ENCODE measurements around the gene TLCD5. TPM values are rescaled to one million over a fixed set of nuclear protein-coding genes. Genes with fewer than 3 reads are reported as not detected.
A peak's percentile ranks its signal among the peaks of the same experiment; 100 is the strongest.

The TLCD5 gene
- total and polyA plus RNA-seq, 2 donors (not counting 1 experiment from before 2014, with no cell fraction given): 13.2 to 17.0 TPM

DNA sequence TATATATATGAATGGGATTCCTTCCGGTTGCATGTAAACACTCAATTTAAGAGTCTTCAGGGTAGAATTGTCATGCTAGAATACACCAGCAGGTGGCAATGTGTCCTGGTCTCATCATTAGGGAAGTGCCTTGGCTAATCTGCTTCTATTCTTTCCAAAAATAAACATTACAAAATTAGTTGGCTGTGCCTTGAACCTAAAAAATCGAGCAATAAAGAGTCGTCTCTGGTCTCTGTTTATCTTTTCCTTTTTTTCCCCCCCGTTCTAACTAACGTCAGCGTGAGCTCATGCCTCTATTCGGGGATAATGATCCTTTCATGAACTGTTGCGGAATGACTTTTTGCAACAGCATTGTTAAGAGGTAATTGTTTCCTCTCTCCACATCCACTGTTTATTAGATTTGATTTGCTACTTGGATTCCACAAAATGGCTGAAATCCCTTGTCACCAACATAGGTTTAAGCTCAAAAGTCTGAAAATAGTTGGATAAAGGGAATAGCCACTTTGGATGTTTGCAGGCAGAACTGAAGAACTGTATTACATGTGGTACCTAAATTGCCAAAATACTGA, 9.9 kb downstream of the TLCD5 start:
- peak; percentile 87 to 98 for DNase-seq (ENCODE audit: low read depth in 2 of 2)
- Histone ChIP-seq H4K20me1 (ENCODE audit: control insufficient read depth, extremely low read depth, insufficient read depth, low read length) (peaks cover 4% of the 10 kb centered on the region), H3K9ac (ENCODE audit: insufficient read depth, low read length) (peak overlapping the region; percentile 96), H3K27me3 (ENCODE audit: control insufficient read depth, insufficient read depth, low read length) (no peaks in the 10 kb centered on the region), H3K27ac (ENCODE audit: insufficient read depth, low read length) (peak overlapping the region; percentile 95), H3K4me2 (ENCODE audit: extremely low read depth, insufficient read depth, low read length) (peak overlapping the region; percentile 81), H3K4me3 (replicated peaks in 1 of 4; ENCODE audit: control extremely low read depth in 1 of 4, insufficient read depth in 1 of 4, low read depth in 3 of 4, low read length in 4 of 4) (peak overlapping the region; percentile 58 to 79 (median 73)), H3K4me1 (ENCODE audit: control insufficient read depth, extremely low read depth, insufficient read depth, low read length) (peaks cover 20% of the 10 kb centered on the region), H3K9me3 (ENCODE audit: control insufficient read depth, insufficient read depth, low read depth, low read length) (no peaks in the 10 kb centered on the region), H3K36me3 (ENCODE audit: control insufficient read depth, insufficient read depth, low read length) (peaks cover 3% of the 10 kb centered on the region), H3K79me2 (ENCODE audit: control insufficient read depth, insufficient read depth, low read length) (peaks cover 34% of the 10 kb centered on the region), H2AFZ (ENCODE audit: low read length) (no peak overlapping the region)
- TF ChIP-seq EZH2 (IDR thresholded peaks at IDR 0.05; ENCODE audit: low read length, missing control alignments): no peak
- TF ChIP-seq CTCF (conservative IDR thresholded peaks at IDR 0.05 in 1 of 2, IDR thresholded peaks at IDR 0.05 in 1 of 2; ENCODE audit: low read depth in 1 of 2, low read length in 2 of 2): peak; percentile 63 to 73

DNA sequence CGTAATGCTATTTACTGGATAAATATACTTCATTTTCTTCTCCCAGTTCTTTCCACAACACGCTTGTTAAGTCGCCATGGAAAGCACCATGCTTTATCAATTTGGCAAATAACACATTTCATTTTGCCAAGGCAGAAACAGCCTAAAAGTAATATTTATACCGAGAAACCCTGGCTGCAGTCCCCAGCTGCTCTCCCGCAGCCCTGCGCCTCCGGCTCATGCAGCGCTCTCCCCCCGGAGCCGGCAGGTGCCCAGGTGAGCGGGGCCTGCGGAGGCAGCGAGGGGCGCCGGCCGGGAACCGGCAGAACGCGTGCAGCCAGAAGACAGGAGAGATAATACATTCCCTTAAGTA, 10.4 kb downstream of the TLCD5 start:
- H3K36me3 ChIP-seq (ENCODE audit: control insufficient read depth, insufficient read depth, low read length): no peaks in the 10 kb centered on the region
- DNase-seq (ENCODE audit: low read depth in 2 of 2): no peak
- peak overlapping the region; percentile 96 for H3K9ac ChIP-seq (ENCODE audit: insufficient read depth, low read length)
- peaks cover 40% of the 10 kb centered on the region for H3K79me2 ChIP-seq (ENCODE audit: control insufficient read depth, insufficient read depth, low read length)
- H3K27ac ChIP-seq (ENCODE audit: insufficient read depth, low read length): peak overlapping the region; percentile 95
- H3K4me1 ChIP-seq (ENCODE audit: control insufficient read depth, extremely low read depth, insufficient read depth, low read length): peaks cover 18% of the 10 kb centered on the region
- H2AFZ ChIP-seq (ENCODE audit: low read length): peak overlapping the region; percentile 38
- H3K4me2 ChIP-seq (ENCODE audit: extremely low read depth, insufficient read depth, low read length): peak overlapping the region; percentile 81
- peak overlapping the region; percentile 58 to 79 (median 73) for H3K4me3 ChIP-seq (replicated peaks in 1 of 4; ENCODE audit: control extremely low read depth in 1 of 4, insufficient read depth in 1 of 4, low read depth in 3 of 4, low read length in 4 of 4)
- peaks cover 5% of the 10 kb centered on the region for H4K20me1 ChIP-seq (ENCODE audit: control insufficient read depth, extremely low read depth, insufficient read depth, low read length)
- no peaks in the 10 kb centered on the region for H3K9me3 ChIP-seq (ENCODE audit: control insufficient read depth, insufficient read depth, low read depth, low read length)
- H3K27me3 ChIP-seq (ENCODE audit: control insufficient read depth, insufficient read depth, low read length): no peaks in the 10 kb centered on the region
- TF ChIP-seq CTCF (conservative IDR thresholded peaks at IDR 0.05 in 1 of 2, IDR thresholded peaks at IDR 0.05 in 1 of 2; ENCODE audit: low read depth in 1 of 2, low read length in 2 of 2): no peak
- no peak for TF ChIP-seq EZH2 (IDR thresholded peaks at IDR 0.05; ENCODE audit: low read length, missing control alignments)

GRCh38 chr11:120335908-120336640, 11.0 kb downstream of the TLCD5 start, which contains the start of gene ARHGEF12:
Gene ARHGEF12 (plus strand): TSS chr11:120336413. CDS start chr11:120337244, 831 bp downstream.
- Histone ChIP-seq H3K4me2 (ENCODE audit: extremely low read depth, insufficient read depth, low read length) (peak within 1 kb of the TSS; percentile 99), H3K27ac (ENCODE audit: insufficient read depth, low read length) (peak within 1 kb of the TSS; percentile 95), H3K36me3 (ENCODE audit: control insufficient read depth, insufficient read depth, low read length) (no peaks in the 10 kb centered on the region), H3K4me1 (ENCODE audit: control insufficient read depth, extremely low read depth, insufficient read depth, low read length) (peaks cover 16% of the 10 kb centered on the region), H3K9ac (ENCODE audit: insufficient read depth, low read length) (peak within 1 kb of the TSS; percentile 96), H4K20me1 (ENCODE audit: control insufficient read depth, extremely low read depth, insufficient read depth, low read length) (peaks cover 6% of the 10 kb centered on the region), H2AFZ (ENCODE audit: low read length) (peak within 1 kb of the TSS; percentile 38), H3K4me3 (replicated peaks in 1 of 4; ENCODE audit: control extremely low read depth in 1 of 4, insufficient read depth in 1 of 4, low read depth in 3 of 4, low read length in 4 of 4) (peak within 1 kb of the TSS; percentile 79 to 99 (median 96)), H3K27me3 (ENCODE audit: control insufficient read depth, insufficient read depth, low read length) (no peaks in the 10 kb centered on the region), H3K79me2 (ENCODE audit: control insufficient read depth, insufficient read depth, low read length) (peaks cover 45% of the 10 kb centered on the region), H3K9me3 (ENCODE audit: control insufficient read depth, insufficient read depth, low read depth, low read length) (no peaks in the 10 kb centered on the region)
- DNase-seq (ENCODE audit: low read depth in 2 of 2): peak; percentile 99
- peak; percentile 29 to 54 for TF ChIP-seq CTCF (conservative IDR thresholded peaks at IDR 0.05 in 1 of 2, IDR thresholded peaks at IDR 0.05 in 1 of 2; ENCODE audit: low read depth in 1 of 2, low read length in 2 of 2)
- TF ChIP-seq EZH2 (IDR thresholded peaks at IDR 0.05; ENCODE audit: low read length, missing control alignments): no peak
